GM19193 (cell line): ENCODE measurements around the gene EIF1.

Experiments
- POLR2A ChIP-seq: IDR thresholded peaks from 4 replicates; pipeline ENCODE4 v1.6.1; 2011; ENCODE audit not compliant: insufficient read depth, insufficient read length; ENCODE audit errors: extremely low read depth

EIF1 gene

DNA sequence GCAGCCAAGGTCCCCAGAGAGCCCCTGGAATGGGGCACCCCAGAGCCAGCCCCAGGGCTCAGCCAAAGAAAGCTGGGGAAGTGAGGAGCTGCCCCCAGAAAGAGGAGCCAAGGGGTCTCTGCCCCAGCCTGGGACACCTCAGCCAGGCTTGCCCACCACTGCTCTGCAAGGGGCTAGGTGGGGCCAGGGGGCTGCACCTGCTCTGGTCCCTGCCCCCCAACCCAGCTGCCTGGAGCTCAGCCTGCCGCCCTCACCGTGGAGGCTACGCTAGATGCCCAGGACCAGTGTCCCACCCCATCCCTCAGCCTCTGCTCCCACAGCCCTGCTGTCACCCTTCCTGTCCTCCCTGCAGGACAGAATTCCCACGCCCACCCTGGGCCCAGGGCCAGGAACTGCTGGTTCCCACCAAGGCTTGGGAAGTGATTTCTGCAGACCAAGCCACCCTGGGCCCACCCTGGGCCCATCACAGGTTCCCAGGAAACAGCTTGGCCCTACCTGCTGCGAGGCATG is 36.2 kb upstream of the EIF1 start:
- TF ChIP-seq POLR2A, result no peak

DNA sequence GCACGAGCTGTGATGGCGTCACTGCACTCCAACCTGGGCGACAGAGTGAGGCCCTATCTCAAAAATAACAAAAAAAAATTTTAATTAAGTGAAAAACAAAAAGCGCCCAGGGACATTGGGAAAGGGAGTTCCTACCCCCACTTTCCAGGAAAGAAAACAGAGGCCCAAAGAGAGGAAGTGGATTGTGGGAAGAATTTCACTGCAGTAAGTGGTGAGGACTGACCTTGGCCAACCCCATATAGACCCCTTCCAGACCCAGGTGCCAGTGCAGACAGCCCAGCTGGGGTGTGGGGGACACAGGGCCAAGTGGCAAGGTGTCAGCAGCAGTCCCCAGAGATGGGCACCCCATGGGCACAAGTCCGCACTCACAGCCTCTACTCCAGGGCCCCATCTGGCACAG is 35.3 kb upstream of the EIF1 start:
- TF ChIP-seq POLR2A, result no peak

DNA sequence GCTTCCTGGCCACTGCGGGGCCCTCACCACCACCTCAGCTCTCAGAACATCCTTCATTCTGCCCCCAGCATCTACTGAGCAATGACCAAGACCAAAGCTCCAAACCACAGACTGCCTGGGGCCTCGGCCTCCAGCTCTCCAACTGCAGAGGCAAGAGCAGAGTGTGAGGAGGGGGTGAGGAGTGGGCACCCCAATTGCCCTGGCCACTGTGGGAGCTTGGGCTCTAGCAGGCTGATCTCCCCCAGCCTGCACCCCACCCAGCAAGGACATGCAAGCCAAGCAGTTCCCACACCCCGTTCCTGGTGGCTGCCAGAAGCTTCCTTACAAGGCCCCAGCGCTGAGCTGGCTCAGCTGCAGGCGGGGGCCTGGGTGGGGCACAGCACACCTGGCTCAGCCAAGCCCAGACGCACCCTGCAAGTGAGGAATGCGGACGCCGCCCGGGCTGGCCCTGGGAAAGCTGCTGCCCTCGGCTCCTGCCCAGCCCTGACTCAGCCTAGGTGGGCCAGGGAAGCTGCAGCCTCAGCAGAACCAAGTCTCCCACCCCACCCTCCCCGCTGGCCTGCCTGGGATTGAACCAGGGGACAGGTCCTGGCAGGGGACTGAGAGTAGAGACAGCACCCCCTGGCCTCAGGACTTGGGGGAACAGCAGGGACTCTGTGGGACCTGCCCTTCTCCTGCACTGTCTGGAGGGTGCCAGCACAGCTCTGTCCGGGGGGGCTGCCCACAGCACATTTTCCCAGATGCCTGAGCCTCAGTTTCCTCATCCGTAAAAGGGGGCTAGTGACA is 34.6 kb upstream of the EIF1 start:
- TF ChIP-seq POLR2A, result no peak

DNA sequence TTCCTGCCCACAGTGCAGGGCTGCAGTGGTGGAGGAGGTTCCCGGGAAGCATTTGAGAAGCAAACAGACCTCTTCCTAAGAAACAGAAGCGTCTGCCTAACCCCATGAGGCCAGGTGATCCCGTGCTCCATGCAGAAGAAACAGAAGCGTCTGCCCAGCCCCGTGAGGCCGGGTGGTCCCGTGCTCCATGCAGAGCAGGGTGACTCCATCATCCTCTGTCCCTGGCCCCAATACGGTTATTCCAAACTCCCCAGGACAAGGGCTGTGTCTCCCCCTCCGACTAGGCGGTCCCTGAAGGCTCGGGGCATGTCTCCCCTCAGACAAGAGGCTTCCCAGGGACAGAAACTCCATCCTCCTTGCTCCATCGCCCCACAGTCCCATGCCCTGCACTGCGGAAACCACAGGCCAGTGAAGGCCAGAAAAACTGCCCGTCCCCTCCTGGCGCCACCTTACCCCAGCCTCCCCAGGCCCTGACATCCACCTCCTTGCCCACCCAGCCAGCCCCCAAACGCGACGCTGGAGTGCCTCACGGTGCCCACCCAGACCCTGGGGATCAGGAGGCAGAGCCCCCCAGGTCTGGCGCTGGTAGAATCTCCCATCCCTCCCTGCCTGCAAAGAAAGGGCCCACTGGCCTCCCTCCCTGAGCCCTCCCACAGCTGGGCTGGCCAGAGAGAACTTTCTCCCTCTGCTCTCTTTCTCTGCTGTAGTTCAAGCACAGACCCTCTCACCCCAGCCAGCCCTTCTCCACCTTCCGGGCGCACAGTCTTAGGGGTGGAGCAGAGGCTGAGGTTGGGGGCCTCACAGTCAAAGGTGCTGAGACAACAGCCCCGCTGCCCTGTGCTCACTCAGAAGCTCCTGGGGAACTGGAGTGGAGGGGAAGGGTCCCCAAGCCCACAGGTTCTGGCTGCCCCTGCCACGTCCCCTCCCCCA is 33.7 kb upstream of the EIF1 start:
- no peak for TF ChIP-seq POLR2A

DNA sequence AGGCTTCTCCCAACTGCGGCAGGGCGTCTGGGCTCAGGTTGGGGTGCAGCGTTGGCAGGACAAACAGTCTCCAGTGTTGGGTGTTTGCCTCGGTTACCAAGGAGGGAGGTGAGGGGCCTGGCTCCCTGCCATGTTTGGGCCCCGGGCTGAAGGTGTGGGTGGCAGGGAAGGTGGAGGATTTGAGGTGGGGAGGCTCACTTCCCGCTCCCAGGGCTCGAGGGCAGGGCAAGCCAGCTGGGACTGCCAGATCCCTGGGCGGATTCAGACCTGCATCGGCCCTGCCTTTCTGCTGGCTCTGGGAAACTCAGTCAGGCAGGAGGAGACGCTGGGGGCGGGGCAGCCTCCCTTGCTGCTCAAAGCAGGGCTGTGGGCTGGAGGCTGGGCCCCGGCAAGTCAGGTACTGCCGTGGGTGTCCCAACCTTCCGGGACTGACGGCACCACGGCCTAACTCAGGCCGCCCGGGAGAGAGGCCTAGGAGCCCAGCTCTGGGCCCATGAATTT is 33.0 kb upstream of the EIF1 start:
- no peak for TF ChIP-seq POLR2A

DNA sequence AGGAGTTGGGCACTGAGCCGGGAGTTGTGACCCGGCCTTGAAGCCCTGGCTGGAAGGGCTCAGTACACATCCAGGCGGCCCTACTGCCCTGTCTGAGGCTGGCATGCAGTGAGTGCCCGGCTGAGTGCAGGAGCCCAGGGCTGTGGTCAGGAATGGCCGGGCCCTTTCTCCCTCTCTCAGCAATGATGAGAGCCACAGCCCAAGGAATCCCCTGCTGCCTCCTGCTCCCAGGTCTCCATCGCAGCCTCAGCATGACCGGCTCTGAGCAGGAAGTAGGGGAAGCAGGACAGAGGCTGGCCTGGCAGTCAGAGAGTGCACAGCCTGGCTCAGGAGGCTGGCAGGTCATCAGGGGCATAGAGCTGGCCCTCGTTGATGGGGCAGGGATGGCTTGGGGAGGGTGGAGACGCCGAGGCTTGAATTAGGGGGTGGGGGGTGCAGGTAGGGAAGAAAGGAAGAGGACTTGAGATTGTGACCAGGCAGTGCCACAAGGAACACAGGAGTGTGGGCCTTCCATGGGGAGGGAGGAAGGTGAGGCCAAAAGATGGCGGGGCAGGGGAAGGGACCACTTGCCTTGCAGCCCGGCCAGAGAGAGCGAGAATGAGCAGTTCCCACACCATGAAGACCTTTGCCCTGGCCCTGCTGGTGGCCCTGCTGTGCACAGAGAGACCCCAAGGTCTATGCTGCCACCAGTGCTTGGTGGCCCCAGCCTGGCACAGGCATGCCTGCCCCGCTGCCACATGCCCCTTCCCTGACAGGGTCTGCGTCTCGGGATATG is 32.2 kb upstream of the EIF1 start:
- no peak for TF ChIP-seq POLR2A

DNA sequence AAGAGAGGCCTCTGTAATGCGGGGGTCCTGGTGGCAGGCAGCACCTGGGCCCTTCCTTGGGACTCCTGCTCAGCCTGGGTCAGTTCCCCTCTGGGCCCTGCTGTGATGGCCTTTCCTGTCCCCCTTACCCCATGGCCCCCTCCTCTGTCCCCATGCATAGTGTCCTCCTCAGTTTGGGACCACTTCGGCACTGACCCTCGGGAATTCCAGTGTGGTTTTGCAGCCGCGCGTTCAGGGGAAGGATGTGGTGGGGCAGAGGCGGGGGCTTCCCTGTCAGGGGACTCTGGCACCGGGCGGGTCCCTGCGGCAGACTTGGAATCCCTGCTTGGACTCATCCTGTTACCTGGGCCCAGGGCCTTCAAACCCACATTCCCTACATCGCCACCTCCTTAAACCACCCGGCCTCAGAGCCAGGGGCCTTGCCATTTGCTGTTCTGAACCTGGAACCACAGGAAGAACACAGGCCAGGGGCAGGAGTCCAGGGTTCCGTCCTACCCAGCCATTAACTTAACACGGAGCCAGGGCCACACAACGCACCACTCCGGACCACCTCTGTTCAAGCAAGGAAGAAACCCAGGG is 31.4 kb upstream of the EIF1 start:
- no peak for TF ChIP-seq POLR2A

DNA sequence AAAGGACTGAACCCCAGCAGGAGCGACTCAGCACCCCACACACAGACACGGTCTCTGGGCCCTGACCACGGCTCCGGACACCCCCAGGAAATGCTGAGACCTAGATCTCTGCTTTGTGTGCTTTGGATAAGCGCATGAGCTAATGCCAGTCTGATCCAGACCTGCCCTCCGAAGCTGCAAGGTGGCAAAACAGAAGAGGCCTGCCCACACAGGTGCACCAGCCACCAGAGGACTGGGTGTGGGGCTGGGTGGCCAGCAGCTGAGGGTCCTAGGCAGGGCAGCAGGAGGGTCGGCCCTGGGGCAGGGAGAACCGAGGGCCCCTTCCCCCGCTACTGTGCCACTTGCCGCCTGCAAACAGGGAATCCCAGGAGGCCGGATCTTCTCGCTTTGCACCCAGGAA is 30.7 kb upstream of the EIF1 start:
- no peak for TF ChIP-seq POLR2A

DNA sequence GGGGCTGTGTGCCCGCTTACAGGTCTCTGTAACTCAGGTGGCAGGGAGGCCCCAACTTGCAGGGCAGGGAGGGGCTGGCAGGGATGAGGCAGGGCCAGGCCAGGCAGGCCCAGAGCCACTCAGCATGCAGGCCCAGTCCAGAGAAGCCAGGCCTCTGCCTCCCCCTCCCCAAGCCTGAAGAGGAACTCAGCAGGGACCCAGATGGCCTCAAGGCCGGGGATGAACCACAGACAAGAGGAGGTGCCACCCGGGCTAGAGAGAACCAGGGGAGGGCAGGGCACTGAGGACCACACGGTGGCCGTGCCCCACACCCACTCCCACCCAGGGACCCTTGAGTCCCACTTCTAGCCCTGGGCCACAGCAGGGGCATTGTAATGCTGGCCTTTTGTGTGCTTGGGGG is 29.8 kb upstream of the EIF1 start:
- TF ChIP-seq POLR2A, result no peak

DNA sequence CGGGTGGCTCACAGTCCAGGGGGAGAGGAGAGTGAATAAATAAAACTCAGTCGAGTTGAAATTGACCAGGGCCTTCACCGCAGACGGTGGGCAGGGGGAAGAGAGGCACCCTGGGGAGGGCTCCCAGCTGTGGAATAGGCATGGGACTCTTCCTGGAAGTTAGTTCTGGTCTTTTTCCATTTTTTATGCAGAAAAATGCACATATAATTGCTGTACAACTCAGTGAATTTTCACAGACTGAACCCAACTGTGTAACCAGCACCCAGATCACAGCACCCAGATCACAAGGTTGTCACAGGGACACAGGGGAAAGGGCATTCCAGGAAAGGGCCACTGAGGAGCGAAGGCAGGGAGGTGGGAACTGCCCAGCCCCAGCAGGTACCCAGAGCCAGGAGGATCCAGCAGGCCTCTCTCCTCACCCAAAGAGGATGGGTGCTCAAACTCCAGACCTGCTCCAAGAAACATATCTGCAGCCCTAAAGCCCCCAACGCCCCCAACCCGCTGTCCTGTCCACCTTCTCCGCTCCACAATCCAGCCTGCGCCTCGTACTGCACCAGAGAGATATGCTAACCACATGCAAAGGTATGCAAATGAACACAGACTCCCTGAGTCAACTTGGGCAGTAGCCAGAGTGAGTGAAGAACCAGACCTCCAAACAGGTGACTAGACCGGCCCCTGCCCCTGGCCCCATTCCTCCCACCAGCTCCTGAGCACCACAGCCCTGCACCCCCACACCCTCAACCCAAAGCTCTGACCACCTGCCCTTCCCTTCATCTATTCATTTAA is 29.1 kb upstream of the EIF1 start:
- TF ChIP-seq POLR2A, result no peak

DNA sequence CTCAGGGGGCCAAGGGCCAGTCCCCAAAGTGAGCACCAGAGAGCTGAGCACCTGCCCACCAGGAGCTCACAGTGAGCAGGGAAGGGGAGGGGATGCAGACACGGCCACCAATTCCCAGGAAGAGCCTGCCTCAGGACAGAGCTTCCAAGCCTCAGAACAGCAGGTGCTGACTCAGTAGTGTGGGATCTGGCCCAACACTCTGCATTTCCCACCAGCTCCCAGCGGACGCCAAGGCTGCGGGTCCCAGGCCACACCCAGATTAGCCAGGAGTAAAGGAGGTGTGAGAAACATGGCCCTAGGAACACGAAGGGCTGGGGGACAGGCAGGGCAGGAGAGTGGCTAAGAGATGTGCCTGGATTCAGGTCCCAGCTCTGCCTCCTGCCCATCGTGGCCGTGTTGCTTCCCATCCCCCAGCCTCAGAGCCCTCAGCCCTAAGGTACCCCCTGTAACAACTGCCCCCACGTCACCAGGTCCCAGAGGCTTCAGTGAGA is 28.4 kb upstream of the EIF1 start:
- TF ChIP-seq POLR2A, result no peak

DNA sequence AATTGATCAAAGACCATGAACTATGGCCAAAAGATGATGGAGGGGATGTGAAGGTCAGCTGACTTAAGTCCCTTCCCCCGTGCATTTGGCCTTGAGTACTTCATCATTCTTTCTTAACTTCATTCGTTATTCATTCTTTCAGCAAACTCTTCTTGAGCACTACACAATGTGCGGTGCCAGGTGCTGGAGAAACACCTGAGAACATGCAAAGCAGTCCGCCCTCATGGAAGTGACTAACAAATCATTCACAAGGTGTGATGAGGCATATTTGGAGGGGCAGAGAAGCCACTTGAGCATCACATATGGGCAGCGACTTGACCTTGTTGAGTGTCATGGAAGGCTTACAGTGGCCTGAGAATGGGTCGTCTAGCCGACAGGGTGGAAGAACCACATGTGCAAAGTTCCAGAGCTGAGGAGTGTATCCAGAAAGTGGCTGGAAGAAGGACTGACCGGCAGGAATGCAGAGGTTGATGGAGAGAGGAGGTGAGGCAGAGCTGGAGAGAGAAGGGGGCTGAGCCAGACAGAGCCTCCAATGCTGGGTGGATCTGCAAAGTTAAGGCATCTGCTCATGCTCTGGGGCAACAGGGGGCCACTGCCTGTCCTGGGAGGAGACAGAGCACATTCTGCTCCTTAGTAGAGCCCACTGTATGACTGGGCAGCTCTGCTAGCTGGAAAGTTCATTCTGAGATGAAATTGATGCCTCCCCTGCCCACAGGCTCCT is 25.1 kb upstream of the EIF1 start:
- TF ChIP-seq POLR2A, result no peak

DNA sequence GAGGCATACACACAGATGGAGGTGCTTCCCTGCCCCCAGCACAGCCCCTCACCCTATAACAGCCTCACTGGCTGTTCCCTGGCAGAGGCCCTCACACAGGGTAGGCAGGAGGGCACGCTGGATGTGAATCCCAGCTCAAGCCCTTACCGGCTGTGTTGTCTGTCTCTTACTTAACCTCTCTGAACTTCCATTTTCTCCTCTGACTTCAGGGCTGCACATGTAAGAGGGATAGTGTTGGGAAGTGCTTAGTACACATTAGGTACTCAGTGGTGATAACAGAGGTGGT is 24.6 kb upstream of the EIF1 start:
- TF ChIP-seq POLR2A, result no peak
